ENCODE measurements around the gene MICAL2. TPM values are rescaled to one million over a fixed set of nuclear protein-coding genes. Genes with fewer than 3 reads are reported as not detected.

Gene MICAL2
- total RNA-seq, 2 donors from 2014 or later: 194 TPM

GRCh38 chr11:12246989-12247388, 136.6 kb downstream of the MICAL2 start:
- intact Hi-C loops (cut with DNase I): no loop called here
- no peaks in the 10 kb centered on the region for H3K36me3 ChIP-seq
- no peak for DNase-seq

GRCh38 chr11:12247543-12248254, 137.3 kb downstream of the MICAL2 start:
- no peaks in the 10 kb centered on the region for H3K36me3 ChIP-seq
- H3K9me3 ChIP-seq: no peaks in the 10 kb centered on the region
- intact Hi-C loops (cut with DNase I): no loop called here
- no peak for DNase-seq
- no peak for TF ChIP-seq CTCF (IDR thresholded peaks at IDR 0.05)
- H3K4me3 ChIP-seq: no peak overlapping the region
- peaks cover 12% of the 10 kb centered on the region for H3K4me1 ChIP-seq
- H3K9ac ChIP-seq (ENCODE audit: low read depth in 2 of 2, low read length in 2 of 2): peak overlapping the region in 1 of 2 donors; percentile 68
- peak overlapping the region; percentile 62 for H3K27ac ChIP-seq
- H3K27me3 ChIP-seq: no peaks in the 10 kb centered on the region

More at GRCh38 chr11:12246989-12247388, 136.6 kb downstream of the MICAL2 start:
- Histone ChIP-seq H3K9ac (ENCODE audit: low read depth in 2 of 2, low read length in 2 of 2) (no peak overlapping the region), H3K4me3 (no peak overlapping the region), H3K27me3 (no peaks in the 10 kb centered on the region), H3K27ac (no peak overlapping the region), H3K4me1 (peaks cover 10% of the 10 kb centered on the region), H3K9me3 (no peaks in the 10 kb centered on the region)
- TF ChIP-seq CTCF (IDR thresholded peaks at IDR 0.05): no peak

GRCh38 chr11:12248330-12248729, 137.9 kb downstream of the MICAL2 start:
- Histone ChIP-seq H3K4me3 (no peak overlapping the region), H3K36me3 (no peaks in the 10 kb centered on the region), H3K27me3 (no peaks in the 10 kb centered on the region), H3K9ac (ENCODE audit: low read depth in 2 of 2, low read length in 2 of 2) (peak overlapping the region in 1 of 2 donors; percentile 68), H3K27ac (peak overlapping the region; percentile 62), H3K9me3 (no peaks in the 10 kb centered on the region), H3K4me1 (peaks cover 12% of the 10 kb centered on the region)
- no peak for TF ChIP-seq CTCF (IDR thresholded peaks at IDR 0.05)
- peak; percentile 94 for DNase-seq
- intact Hi-C loops (cut with DNase I): no loop called here

GRCh38 chr11:12249590-12250260, 139.3 kb downstream of the MICAL2 start:
- H3K27ac ChIP-seq: peak overlapping the region; percentile 62
- intact Hi-C loops (cut with DNase I): no loop called here
- no peaks in the 10 kb centered on the region for H3K9me3 ChIP-seq
- peaks cover 15% of the 10 kb centered on the region for H3K4me1 ChIP-seq
- TF ChIP-seq CTCF (IDR thresholded peaks at IDR 0.05): no peak
- H3K9ac ChIP-seq (ENCODE audit: low read depth in 2 of 2, low read length in 2 of 2): peak overlapping the region in 1 of 2 donors; percentile 61
- no peaks in the 10 kb centered on the region for H3K36me3 ChIP-seq
- no peak overlapping the region for H3K4me3 ChIP-seq
- no peaks in the 10 kb centered on the region for H3K27me3 ChIP-seq
- DNase-seq: peak; percentile 78

- no peak for DNase-seq
- Histone ChIP-seq H3K36me3 (no peaks in the 10 kb centered on the region), H3K9me3 (no peaks in the 10 kb centered on the region), H3K4me1 (peaks cover 14% of the 10 kb centered on the region), H3K27me3 (no peaks in the 10 kb centered on the region), H3K4me3 (no peak overlapping the region), H3K27ac (no peak overlapping the region), H3K9ac (ENCODE audit: low read depth in 2 of 2, low read length in 2 of 2) (no peak overlapping the region)
- intact Hi-C loops (cut with DNase I): no loop called here
- no peak for TF ChIP-seq CTCF (IDR thresholded peaks at IDR 0.05)
Measured at GRCh38 chr11:12251666-12252560, 141.5 kb downstream of the MICAL2 start.
